ENCODE results near the gene KIAA1217. TPM values are rescaled to one million over a fixed set of nuclear protein-coding genes. Genes with fewer than 3 reads are reported as not detected.
A peak's percentile ranks its signal among the peaks of the same experiment; 100 is the strongest.

KIAA1217 gene
- total and polyA plus RNA-seq, 12 donors, result 10.8 to 73.7 (median 40.8) TPM

DNA sequence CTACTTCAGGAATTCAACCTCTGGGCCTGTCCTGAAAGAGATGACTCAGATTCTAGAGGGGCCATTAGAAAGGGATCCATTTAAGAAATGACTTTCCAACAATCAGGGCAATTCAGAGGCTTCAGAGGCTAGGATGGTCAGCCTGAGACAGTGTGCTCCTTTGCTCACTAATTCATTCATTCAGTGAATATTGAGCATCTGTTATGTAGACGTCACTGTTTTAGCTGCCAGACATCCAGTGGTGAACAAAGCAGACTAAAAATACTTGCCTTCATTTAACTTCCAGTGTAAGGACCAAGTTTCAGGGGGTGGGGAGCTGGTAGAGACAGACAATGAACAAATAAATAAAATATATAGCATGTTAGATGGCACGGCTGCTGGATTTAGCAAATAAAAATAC lies 1.6 kb downstream of the KIAA1217 start:
- no peak for TF ChIP-seq POLR2A (IDR thresholded peaks at IDR 0.05)
- TF ChIP-seq CTCF (IDR thresholded peaks at IDR 0.05), result no peak
- H3K4me1 ChIP-seq (replicated peaks in 1 of 2), result peaks cover 18 to 40% of the 10 kb centered on the region in 2 donors
- H3K36me3 ChIP-seq (replicated peaks in 1 of 2), result no peaks in the 10 kb centered on the region
- H3K4me3 ChIP-seq, result peak overlapping the region in 1 of 4 donors; percentile 55
- WGBS, 4 donors, result 58 to 71% (median 66%) methylated on average over 2 of the region's 2 CpGs
- no peaks in the 10 kb centered on the region for H3K27me3 ChIP-seq
- intact Hi-C loops (cut with DNase I), result no loop called here
- no peak for DNase-seq
- no peaks in the 10 kb centered on the region for H3K9me3 ChIP-seq (replicated peaks in 1 of 3)
- peak overlapping the region in 4 of 5 donors; percentile 92 to 96 (median 94) for H3K27ac ChIP-seq

- no peaks in the 10 kb centered on the region for H3K27me3 ChIP-seq
- intact Hi-C loops (cut with DNase I), result no loop called here
- WGBS, 4 donors, result 76 to 86% (median 83%) methylated on average over 4 of the region's 4 CpGs
- no peaks in the 10 kb centered on the region for H3K9me3 ChIP-seq (replicated peaks in 1 of 3)
- no peak for DNase-seq
- TF ChIP-seq CTCF (IDR thresholded peaks at IDR 0.05) (no peak), POLR2A (IDR thresholded peaks at IDR 0.05) (no peak)
- H3K4me3 ChIP-seq, result no peak overlapping the region
- peak overlapping the region in 1 of 5 donors; percentile 2 for H3K27ac ChIP-seq
- H3K4me1 ChIP-seq (replicated peaks in 1 of 2), result peaks cover 10 to 52% of the 10 kb centered on the region in 2 donors
- no peaks in the 10 kb centered on the region for H3K36me3 ChIP-seq (replicated peaks in 1 of 2)
These were observed 4.3 kb downstream of the KIAA1217 start for GRCh38 chr10:24213266-24213665.

DNA sequence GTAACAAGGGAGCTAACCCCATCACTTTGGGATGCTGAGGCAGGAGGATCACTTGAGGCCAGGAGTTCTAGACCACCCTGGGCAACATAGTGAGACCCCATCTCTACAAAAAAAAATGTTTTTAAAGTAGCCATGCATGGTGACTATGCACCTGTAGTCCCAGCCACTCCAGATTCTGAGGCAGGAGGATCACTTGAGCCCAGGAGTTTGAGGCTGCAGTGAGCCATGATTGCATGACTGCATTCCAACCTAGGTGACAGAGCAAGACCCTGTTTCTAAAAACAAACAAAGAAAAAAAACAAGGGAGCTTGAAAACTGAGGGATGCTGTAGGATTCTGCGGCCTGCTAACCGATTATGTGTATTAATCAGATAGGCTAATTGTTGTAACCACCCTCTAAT lies 4.9 kb downstream of the KIAA1217 start:
- TF ChIP-seq POLR2A (IDR thresholded peaks at IDR 0.05) (no peak), CTCF (IDR thresholded peaks at IDR 0.05) (no peak)
- Histone ChIP-seq H3K4me1 (replicated peaks in 1 of 2) (peaks cover 6 to 52% of the 10 kb centered on the region in 2 donors), H3K9me3 (replicated peaks in 1 of 3) (no peaks in the 10 kb centered on the region), H3K27ac (peak overlapping the region in 2 of 5 donors; percentile 30 to 79), H3K36me3 (replicated peaks in 1 of 2) (no peaks in the 10 kb centered on the region), H3K27me3 (no peaks in the 10 kb centered on the region), H3K4me3 (no peak overlapping the region)
- WGBS, 4 donors, result 94 to 97% (median 95%) methylated on average over 2 of the region's 2 CpGs
- no peak for DNase-seq
- intact Hi-C loops (cut with DNase I), result no loop called here

DNA sequence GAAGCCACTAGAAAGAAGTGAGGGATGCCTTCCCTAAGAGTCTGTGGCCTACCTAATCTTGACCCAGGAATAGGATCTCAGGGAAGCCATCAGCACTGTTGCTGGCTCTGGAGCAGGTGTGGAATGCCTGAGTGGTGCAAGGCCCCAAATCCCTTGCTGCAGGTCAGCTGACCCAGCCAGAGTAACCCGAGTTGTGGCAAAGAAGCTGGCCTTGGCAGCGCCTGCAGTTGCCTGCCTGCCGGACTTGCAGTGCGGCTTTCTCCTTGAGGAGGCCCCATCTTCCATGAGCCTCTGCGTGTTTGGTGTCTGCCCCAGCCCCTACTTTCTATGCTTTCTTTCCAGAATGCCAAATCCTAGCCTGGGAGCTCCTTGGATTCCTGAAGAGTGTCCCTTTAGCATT lies 5.8 kb downstream of the KIAA1217 start:
- Histone ChIP-seq H3K4me3 (no peak overlapping the region), H3K27ac (peak overlapping the region in 3 of 5 donors; percentile 30 to 79 (median 56)), H3K36me3 (replicated peaks in 1 of 2) (no peaks in the 10 kb centered on the region), H3K27me3 (no peaks in the 10 kb centered on the region), H3K4me1 (replicated peaks in 1 of 2) (peaks cover 6 to 50% of the 10 kb centered on the region in 2 donors), H3K9me3 (replicated peaks in 1 of 3) (no peaks in the 10 kb centered on the region)
- WGBS, 4 donors, result 56 to 73% (median 69%) methylated on average over 1 to 5 of the region's 5 CpGs
- peak in 5 of 7 donors; percentile 31 to 70 (median 60) for DNase-seq
- intact Hi-C loops (cut with DNase I), result no loop called here
- TF ChIP-seq CTCF (IDR thresholded peaks at IDR 0.05) (no peak), POLR2A (IDR thresholded peaks at IDR 0.05) (no peak)

Data from adrenal gland (tissue), 12 donors.